B cell (primary cell): Measurements from ENCODE around the gene CCL26. TPM values are rescaled to one million over a fixed set of nuclear protein-coding genes. Genes with fewer than 3 reads are reported as not detected.

Source experiments
- ATAC-seq: fragments of 200-7000 bp; cut with Tn5 transposase; one replicate; pipeline ENCODE4 v1.10.0; 2021; ENCODE audit warnings: low read depth, mild to moderate bottlenecking, moderate number of reproducible peaks, moderate library complexity
- CTCF ChIA-PET: fragments of 350-600 bp; sonication (Branson Sonifier 250); formaldehyde crosslinking; loops from one replicate; lab custom pipeline; 2021; ENCODE audit warnings: antibody characterized with exemption, inconsistent platforms; lab: Charles Lee
- POLR2A ChIA-PET: fragments of 350-600 bp; sonication (Branson Sonifier 250); formaldehyde crosslinking; loops from one replicate; lab custom pipeline; 2021; ENCODE audit warnings: antibody characterized with exemption; lab: Charles Lee
- DNase-seq: peaks from one replicate; pipeline ENCODE4 v3.0.0; 2013
- H2AFZ ChIP-seq: 2 replicates; pipeline ENCODE4 v1.6.1; 2012; ENCODE audit warnings: mild to moderate bottlenecking, low read depth, low read length; ENCODE audit not compliant: insufficient read depth, poor library complexity, severe bottlenecking
- H3K27ac ChIP-seq, 2 donors: 1 replicate in 1 of 2; 2 replicates in 1 of 2; pipeline ENCODE4 v1.5.1; 2012 to 2013; ENCODE audit warnings: low read length in 2 of 2, mild to moderate bottlenecking in 2 of 2, moderate library complexity in 1 of 2
- H3K27me3 ChIP-seq, 4 experiments: fragments of 200-600 bp in 1 of 4; sonication (generic) in 1 of 4; replicated peaks in 1 of 4; 1 replicate in 2 of 4; 2 replicates in 2 of 4; pipeline versions ENCODE4 v1.6.1 to v1.7.0; 2013 to 2016; ENCODE audit warnings: low read length in 3 of 4, mild to moderate bottlenecking in 2 of 4, mixed read lengths in 1 of 4, moderate library complexity in 1 of 4; ENCODE audit not compliant: insufficient read depth in 4 of 4, control insufficient read depth in 3 of 4; ENCODE audit errors: control extremely low read depth in 1 of 4
- H3K36me3 ChIP-seq, 2 experiments: replicated peaks in 1 of 2; 1 replicate in 1 of 2; 2 replicates in 1 of 2; pipeline versions ENCODE4 v1.6.1 to v1.7.1; 2013; ENCODE audit warnings: low read length in 1 of 2; ENCODE audit not compliant: insufficient read depth in 2 of 2, control insufficient read depth in 1 of 2; ENCODE audit errors: control extremely low read depth in 1 of 2, extremely low read depth in 1 of 2
- H3K4me1 ChIP-seq, 2 donors: fragments of 200-600 bp in 1 of 2; sonication (generic) in 1 of 2; 1 replicate in 1 of 2; 2 replicates in 1 of 2; pipeline versions ENCODE4 v1.5.1 to v1.6.1; 2013 to 2017; ENCODE audit warnings: low read length in 2 of 2; ENCODE audit not compliant: control insufficient read depth in 2 of 2, insufficient read depth in 2 of 2
- H3K4me2 ChIP-seq: replicated peaks from 2 replicates; pipeline ENCODE3; 2012; ENCODE audit warnings: mild to moderate bottlenecking, low read depth, low read length; ENCODE audit not compliant: poor library complexity, severe bottlenecking
- H3K4me3 ChIP-seq, 5 experiments: fragments of 200-600 bp in 1 of 5; sonication (generic) in 1 of 5; 1 replicate in 3 of 5; 2 replicates in 2 of 5; pipeline versions ENCODE4 v1.5.1 to v1.7.0; 2011 to 2016; ENCODE audit warnings: low read length in 4 of 5, mild to moderate bottlenecking in 4 of 5, low read depth in 2 of 5, control low read depth in 1 of 5, moderate library complexity in 1 of 5; ENCODE audit not compliant: insufficient read depth in 1 of 5; ENCODE audit errors: control extremely low read depth in 1 of 5, extremely low read depth in 1 of 5
- H3K79me2 ChIP-seq: fragments of 200-600 bp; sonication (generic); one replicate; pipeline ENCODE4 v1.6.0; 2016; ENCODE audit warnings: low read length; ENCODE audit not compliant: control insufficient read depth, insufficient read depth
- H3K9ac ChIP-seq: fragments of 200-600 bp; sonication (generic); 2 replicates; pipeline ENCODE4 v1.6.1; 2017; ENCODE audit warnings: mild to moderate bottlenecking, low read length, moderate library complexity
- H3K9me3 ChIP-seq, 3 donors: one replicate each; pipeline versions ENCODE4 v1.6.1 to v1.7.1; 2013; ENCODE audit warnings: low read length in 2 of 3; ENCODE audit not compliant: control insufficient read depth in 2 of 3, insufficient read depth in 1 of 3; ENCODE audit errors: control extremely low read depth in 1 of 3
- H4K20me1 ChIP-seq: 2 replicates; pipeline ENCODE4 v1.6.0; 2012; ENCODE audit warnings: mild to moderate bottlenecking, low read length; ENCODE audit not compliant: insufficient read depth, control insufficient read depth, poor library complexity, severe bottlenecking
- H3K27ac Mint-ChIP-seq: one replicate; pipeline ENCODE4 v1.8.0; 2021; ENCODE audit warnings: mixed read lengths
- H3K27me3 Mint-ChIP-seq: one replicate; pipeline ENCODE4 v1.8.0; 2021; ENCODE audit warnings: mixed read lengths
- H3K4me1 Mint-ChIP-seq: one replicate; pipeline ENCODE4 v1.8.0; 2021; ENCODE audit warnings: mixed read lengths
- H3K4me3 Mint-ChIP-seq: one replicate; pipeline ENCODE4 v1.8.0; 2021; ENCODE audit warnings: mixed read lengths
- H3K9me3 Mint-ChIP-seq: one replicate; pipeline ENCODE4 v1.8.0; 2022; ENCODE audit warnings: mixed read lengths; ENCODE audit not compliant: insufficient read depth
- CTCF ChIP-seq: fragments of 200-600 bp; IDR thresholded peaks from one replicate; pipeline ENCODE4 v1.8.0; 2022; ENCODE audit warnings: antibody characterized with exemption, mild to moderate bottlenecking
- EZH2 ChIP-seq: IDR thresholded peaks from 2 replicates; pipeline ENCODE4 v1.6.1; 2012; ENCODE audit warnings: borderline replicate concordance, low read depth, mild to moderate bottlenecking, moderate library complexity, low read length; ENCODE audit not compliant: insufficient read depth, poor library complexity, severe bottlenecking
- WGBS: methylation state at CpG from one replicate; pipeline ENCODE4 v1.1.5; 2013; ENCODE audit warnings: missing lambda C conversion rate; ENCODE audit not compliant: insufficient coverage; 5-methylcytosine and 5-hydroxymethylcytosine counted together
- intact Hi-C: fragments of 100-400 bp; cut with micrococcal nuclease; formaldehyde crosslinking; loops from one replicate; pipeline ENCODE4 v1.10.0; 2022
- polyA plus RNA-seq: library from polyadenylated mRNA; depleted of rRNA; stranded (reverse); fragments of >200 nt; gene quantifications from 2 replicates; pipeline ENCODE4 v1.2.3, GENCODE V29; 2012
- total RNA-seq, 2 donors: library from RNA; stranded (reverse); fragments of 120-200 nt in 1 of 2; gene quantifications; 1 replicate in 1 of 2; 2 replicates in 1 of 2; pipeline versions ENCODE4 v1.2.3 to v1.2.4, GENCODE V29; 2013 to 2022

Gene CCL26
- total and polyA plus RNA-seq, 2 donors (not counting 1 experiment from before 2014, with no cell fraction given), result not detected

GRCh38 chr7:75738975-75739795, 32.8 kb downstream of the CCL26 start:
- TF ChIP-seq CTCF, result no peak
- TF ChIP-seq EZH2, result no peak
- Histone ChIP-seq H3K27me3 (no peaks in the 10 kb centered on the region), H3K9ac (peak overlapping the region; percentile 96), H3K27ac (peak overlapping the region; percentile 81 to 95), H3K9me3 (no peaks in the 10 kb centered on the region), H3K4me2 (peak overlapping the region; percentile 100), H2AFZ (peak overlapping the region; percentile 100), H3K4me3 (peak overlapping the region; percentile 58 to 97 (median 91)), H3K36me3 (no peaks in the 10 kb centered on the region), H3K4me1 (peaks cover 31 to 38% of the 10 kb centered on the region in 2 donors), H4K20me1 (no peaks in the 10 kb centered on the region), H3K79me2 (peaks cover 25% of the 10 kb centered on the region)
- ATAC-seq, result peak; percentile 87
- H3K27me3 Mint-ChIP-seq, result no peaks in the 10 kb centered on the region
- H3K4me3 Mint-ChIP-seq, result peak overlapping the region; percentile 94
- ChIA-PET POLR2A (interaction anchor here (0.6 to 1.7 kb wide), 8 partner anchors 8 to 620 kb away, joined by 3 to 5 read pairs (median 4); partner anchors contain the start of gene POM121C), CTCF (interaction anchor here (1.3 to 6.0 kb wide), 3 partner anchors 10 to 23 kb away, joined by 3 to 36 read pairs (median 6); no protein-coding TSS in a partner anchor)
- intact Hi-C loops, result loop anchor here (1.0 to 10.0 kb wide), 7 partner anchors 76 to 664 kb away; partner anchors contain the start of genes POM121C, RCC1L, RHBDD2 and TMEM120A
- under 1% methylated on average over 83 of the region's 89 CpGs for WGBS
- H3K9me3 Mint-ChIP-seq, result no peaks in the 10 kb centered on the region
- H3K27ac Mint-ChIP-seq, result peak overlapping the region; percentile 97
- H3K4me1 Mint-ChIP-seq, result peaks cover 34% of the 10 kb centered on the region
- DNase-seq, result peak; percentile 99
